ENCODE data around the gene TMEM92.

Gene TMEM92

GRCh38 chr17:50317121-50317520, 42.9 kb downstream of the TMEM92 start:
- TF ChIP-seq CTCF (IDR thresholded peaks at IDR 0.05; ENCODE audit: low read depth, low read length) = no peak
- DNase-seq (ENCODE audit: extremely low read depth, low read depth) = no peak

GRCh38 chr17:50318501-50319285, 44.4 kb downstream of the TMEM92 start:
- TF ChIP-seq CTCF (IDR thresholded peaks at IDR 0.05; ENCODE audit: low read depth, low read length) = no peak
- DNase-seq (ENCODE audit: extremely low read depth, low read depth) = no peak

GRCh38 chr17:50319306-50320004, 45.2 kb downstream of the TMEM92 start:
- TF ChIP-seq CTCF (IDR thresholded peaks at IDR 0.05; ENCODE audit: low read depth, low read length) = no peak
- DNase-seq (ENCODE audit: extremely low read depth, low read depth) = no peak

- DNase-seq (ENCODE audit: extremely low read depth, low read depth) = no peak
- no peak for TF ChIP-seq CTCF (IDR thresholded peaks at IDR 0.05; ENCODE audit: low read depth, low read length)
Measured at GRCh38 chr17:50322271-50322670, 48.0 kb downstream of the TMEM92 start.

GRCh38 chr17:50323060-50323459, 48.8 kb downstream of the TMEM92 start:
- TF ChIP-seq CTCF (IDR thresholded peaks at IDR 0.05; ENCODE audit: low read depth, low read length) = no peak
- no peak for DNase-seq (ENCODE audit: extremely low read depth, low read depth)

- TF ChIP-seq CTCF (IDR thresholded peaks at IDR 0.05; ENCODE audit: low read depth, low read length) = no peak
- no peak for DNase-seq (ENCODE audit: extremely low read depth, low read depth)
Measured at GRCh38 chr17:50325906-50326305, 51.6 kb downstream of the TMEM92 start.

- TF ChIP-seq CTCF (IDR thresholded peaks at IDR 0.05; ENCODE audit: low read depth, low read length) = no peak
- DNase-seq (ENCODE audit: extremely low read depth, low read depth) = no peak
Measured at GRCh38 chr17:50326831-50327364, 52.6 kb downstream of the TMEM92 start.

Measured in AG09319 (cell line).